ENCODE measurements around the gene HDAC8. TPM values are rescaled to one million over a fixed set of nuclear protein-coding genes. Genes with fewer than 3 reads are reported as not detected.

Gene HDAC8
- total and polyA plus RNA-seq, 9 of the 15 experiments (the other 6 are each of a cell fraction or from before 2014, with no cell fraction given): 18.9 to 53.8 (median 28.7) TPM

- DNase-seq (ENCODE audit: extremely low read depth in 1 of 4, low spot score in 3 of 4) (no peak), ATAC-seq (no peak), FAIRE-seq (no peak)
- Histone ChIP-seq H3K4me3 (no peak overlapping the region), H3K4me2 (ENCODE audit: insufficient read depth, low read length) (peak overlapping the region; percentile 3; the same call in 1 of the 2 replicates), H3K79me2 (ENCODE audit: control insufficient read depth, insufficient read depth, low read length) (no peaks in the 10 kb centered on the region), H3K9me3 (replicated peaks; ENCODE audit: control insufficient read depth, insufficient read depth, low read depth, low read length) (no peaks in the 10 kb centered on the region), H3K4me1 (replicated peaks in 1 of 2; ENCODE audit: control insufficient read depth in 2 of 2, insufficient read depth in 2 of 2, low read length in 2 of 2) (peaks cover 0 to 17% of the 10 kb centered on the region in 2 experiments; a peak in 2 of 5 replicates), H2AFZ (ENCODE audit: low read depth, low read length) (no peak overlapping the region), H3K36me3 (ENCODE audit: control insufficient read depth, insufficient read depth, low read length) (peaks cover 5% of the 10 kb centered on the region; the same call in 1 of the 3 replicates), H3K27ac (ENCODE audit: extremely low read depth, low read depth, low read length) (no peak overlapping the region), H3K9ac (ENCODE audit: insufficient read depth in 1 of 2, low read depth in 2 of 2, low read length in 2 of 2) (no peak overlapping the region), H4K20me1 (replicated peaks; ENCODE audit: control insufficient read depth, insufficient read depth, low read length) (no peaks in the 10 kb centered on the region), H3K9me1 (ENCODE audit: control insufficient read depth, insufficient read depth, low read length) (no peaks in the 10 kb centered on the region), H3K27me3 (ENCODE audit: control insufficient read depth in 2 of 2, insufficient read depth in 2 of 2, low read length in 2 of 2) (no peaks in the 10 kb centered on the region)
- intact Hi-C loops (cut with micrococcal nuclease) (no loop called here), in situ Hi-C loops (cut with MboI) (no loop called here)
- POLR2A ChIA-PET: no interaction called here
- CTCF ChIA-PET (ENCODE audit: low intra/inter-chr PET ratio): no interaction called here
- WGBS (ENCODE audit: insufficient coverage, low coverage, missing lambda C conversion rate): 29% methylated on average over 3 of the region's 3 CpGs
- no TSS peak for BruUV-seq (replicated peaks)
- TF ChIP-seq ZBTB12 (CRISPR knock-in tag; IDR thresholded peaks at IDR 0.05): no peak
- TF ChIP-seq ZMIZ1 (IDR thresholded peaks at IDR 0.05; ENCODE audit: low read depth in 2 of 2, low read length in 2 of 2): no peak
- TF ChIP-seq ZNF282 (CRISPR knock-in tag; IDR thresholded peaks at IDR 0.05): no peak
- TF ChIP-seq ZNF507 (tag; conservative IDR thresholded peaks at IDR 0.05): no peak
- no peak for TF ChIP-seq CTBP1 (IDR thresholded peaks at IDR 0.05; ENCODE audit: borderline replicate concordance)
- TF ChIP-seq KLF10 (CRISPR knock-in tag; IDR thresholded peaks at IDR 0.05): no peak
- TF ChIP-seq FOXO4 (CRISPR knock-in tag; IDR thresholded peaks at IDR 0.05): no peak
- TF ChIP-seq RFX5 (IDR thresholded peaks at IDR 0.05; ENCODE audit: low read depth, low read length): no peak
- no peak for TF ChIP-seq POLR2AphosphoS2 (IDR thresholded peaks at IDR 0.05; ENCODE audit: low read length)
- TF ChIP-seq NEUROD1 (IDR thresholded peaks at IDR 0.05; ENCODE audit: borderline replicate concordance, low read depth, low read length, partially characterized antibody): no peak
- TF ChIP-seq, protein P1, sequence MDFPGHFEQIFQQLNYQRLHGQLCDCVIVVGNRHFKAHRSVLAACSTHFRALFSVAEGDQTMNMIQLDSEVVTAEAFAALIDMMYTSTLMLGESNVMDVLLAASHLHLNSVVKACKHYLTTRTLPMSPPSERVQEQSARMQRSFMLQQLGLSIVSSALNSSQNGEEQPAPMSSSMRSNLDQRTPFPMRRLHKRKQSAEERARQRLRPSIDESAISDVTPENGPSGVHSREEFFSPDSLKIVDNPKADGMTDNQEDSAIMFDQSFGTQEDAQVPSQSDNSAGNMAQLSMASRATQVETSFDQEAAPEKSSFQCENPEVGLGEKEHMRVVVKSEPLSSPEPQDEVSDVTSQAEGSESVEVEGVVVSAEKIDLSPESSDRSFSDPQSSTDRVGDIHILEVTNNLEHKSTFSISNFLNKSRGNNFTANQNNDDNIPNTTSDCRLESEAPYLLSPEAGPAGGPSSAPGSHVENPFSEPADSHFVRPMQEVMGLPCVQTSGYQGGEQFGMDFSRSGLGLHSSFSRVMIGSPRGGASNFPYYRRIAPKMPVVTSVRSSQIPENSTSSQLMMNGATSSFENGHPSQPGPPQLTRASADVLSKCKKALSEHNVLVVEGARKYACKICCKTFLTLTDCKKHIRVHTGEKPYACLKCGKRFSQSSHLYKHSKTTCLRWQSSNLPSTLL (IDR thresholded peaks at IDR 0.05): no peak
- TF ChIP-seq, protein P2, sequence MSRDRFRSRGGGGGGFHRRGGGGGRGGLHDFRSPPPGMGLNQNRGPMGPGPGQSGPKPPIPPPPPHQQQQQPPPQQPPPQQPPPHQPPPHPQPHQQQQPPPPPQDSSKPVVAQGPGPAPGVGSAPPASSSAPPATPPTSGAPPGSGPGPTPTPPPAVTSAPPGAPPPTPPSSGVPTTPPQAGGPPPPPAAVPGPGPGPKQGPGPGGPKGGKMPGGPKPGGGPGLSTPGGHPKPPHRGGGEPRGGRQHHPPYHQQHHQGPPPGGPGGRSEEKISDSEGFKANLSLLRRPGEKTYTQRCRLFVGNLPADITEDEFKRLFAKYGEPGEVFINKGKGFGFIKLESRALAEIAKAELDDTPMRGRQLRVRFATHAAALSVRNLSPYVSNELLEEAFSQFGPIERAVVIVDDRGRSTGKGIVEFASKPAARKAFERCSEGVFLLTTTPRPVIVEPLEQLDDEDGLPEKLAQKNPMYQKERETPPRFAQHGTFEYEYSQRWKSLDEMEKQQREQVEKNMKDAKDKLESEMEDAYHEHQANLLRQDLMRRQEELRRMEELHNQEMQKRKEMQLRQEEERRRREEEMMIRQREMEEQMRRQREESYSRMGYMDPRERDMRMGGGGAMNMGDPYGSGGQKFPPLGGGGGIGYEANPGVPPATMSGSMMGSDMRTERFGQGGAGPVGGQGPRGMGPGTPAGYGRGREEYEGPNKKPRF (IDR thresholded peaks at IDR 0.05; ENCODE audit: low read depth, low read length): no peak
Measured at GRCh38 chrX:72466493-72466892, 106.2 kb downstream of the HDAC8 start.
